Glutamatergic neuron (in vitro differentiated cells): ENCODE data around the gene EIF4B. TPM values are rescaled to one million over a fixed set of nuclear protein-coding genes. Genes with fewer than 3 reads are reported as not detected.

Experiments
- DNase-seq: peaks from one replicate; pipeline ENCODE4 v3.0.0; 2022
- H3K27ac Mint-ChIP-seq: one replicate; pipeline ENCODE4 v1.8.0; 2020; ENCODE audit warnings: mild to moderate bottlenecking, mixed read lengths, inconsistent platforms; ENCODE audit not compliant: unreplicated experiment
- H3K27me3 Mint-ChIP-seq: one replicate; pipeline ENCODE4 v1.8.0; 2020; ENCODE audit warnings: mild to moderate bottlenecking, moderate library complexity, mixed read lengths, inconsistent platforms; ENCODE audit not compliant: unreplicated experiment
- H3K36me3 Mint-ChIP-seq: one replicate; pipeline ENCODE4 v1.8.0; 2020; ENCODE audit warnings: mild to moderate bottlenecking, mixed read lengths, inconsistent platforms; ENCODE audit not compliant: unreplicated experiment
- H3K4me1 Mint-ChIP-seq: one replicate; pipeline ENCODE4 v1.8.0; 2020; ENCODE audit warnings: mild to moderate bottlenecking, low read depth, mixed read lengths, inconsistent platforms; ENCODE audit not compliant: unreplicated experiment
- H3K4me3 Mint-ChIP-seq: one replicate; pipeline ENCODE4 v1.8.0; 2020; ENCODE audit warnings: mild to moderate bottlenecking, mixed read lengths, inconsistent platforms; ENCODE audit not compliant: unreplicated experiment
- H3K9me3 Mint-ChIP-seq: one replicate; pipeline ENCODE4 v1.8.0; 2020; ENCODE audit warnings: mild to moderate bottlenecking, moderate library complexity, mixed read lengths, inconsistent platforms; ENCODE audit not compliant: unreplicated experiment
- total RNA-seq: library from RNA; stranded (reverse); fragmentation: NEBNext Ultra II Directional; extraction: Animal tissue kit (Norgen Biotek cat#: 25700); gene quantifications from one replicate; pipeline ENCODE4 v1.2.1, GENCODE V29; 2021; ENCODE audit not compliant: unreplicated experiment
- TF ChIP-seq, protein P1 (sequence below): fragments of 200-600 bp; sonication (generic); IDR thresholded peaks from one replicate; pipeline ENCODE4 v1.5.0; 2021; ENCODE audit not compliant: partially characterized antibody, unreplicated experiment

EIF4B gene
- total RNA-seq, 1 donor from 2014 or later, result 283 TPM

DNA sequence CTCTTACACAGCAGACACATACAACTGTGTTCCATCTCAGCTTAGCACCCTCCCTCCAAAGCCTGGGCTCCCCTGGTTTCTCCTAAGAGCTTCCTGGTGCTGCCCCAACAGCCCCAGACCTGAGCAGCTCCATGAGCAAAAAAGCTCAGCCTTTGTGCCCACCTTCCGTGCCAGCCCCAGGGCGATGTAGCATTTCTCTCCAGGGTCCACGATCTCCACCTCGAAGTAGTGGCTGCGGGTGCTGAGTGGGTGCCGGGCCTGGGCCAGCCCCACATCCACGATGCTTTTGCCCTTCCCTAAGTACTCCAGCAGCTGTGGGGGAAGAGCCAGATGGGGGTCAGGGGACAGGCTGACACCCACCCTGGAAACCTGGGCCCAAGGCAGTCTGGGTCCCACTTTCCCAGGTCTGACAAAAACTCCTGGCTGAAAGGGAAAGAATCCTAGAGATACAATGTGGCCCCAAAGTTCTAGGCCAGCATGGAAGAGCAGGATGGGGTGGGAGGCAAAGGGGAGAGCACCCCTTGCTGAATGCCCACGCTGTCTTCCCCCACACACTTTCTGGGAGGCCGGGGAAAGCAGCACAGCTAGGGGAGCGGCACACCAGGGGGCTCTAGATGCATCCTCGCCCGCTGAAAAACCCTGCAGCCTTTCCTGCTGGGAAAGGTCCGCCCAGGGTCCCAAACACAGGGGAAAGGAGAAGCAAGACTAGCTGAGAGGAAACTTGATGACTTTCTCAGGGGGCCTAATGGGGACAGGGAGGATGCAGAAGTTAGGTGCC, 61.9 kb downstream of the EIF4B start:
- TF ChIP-seq, protein P1, sequence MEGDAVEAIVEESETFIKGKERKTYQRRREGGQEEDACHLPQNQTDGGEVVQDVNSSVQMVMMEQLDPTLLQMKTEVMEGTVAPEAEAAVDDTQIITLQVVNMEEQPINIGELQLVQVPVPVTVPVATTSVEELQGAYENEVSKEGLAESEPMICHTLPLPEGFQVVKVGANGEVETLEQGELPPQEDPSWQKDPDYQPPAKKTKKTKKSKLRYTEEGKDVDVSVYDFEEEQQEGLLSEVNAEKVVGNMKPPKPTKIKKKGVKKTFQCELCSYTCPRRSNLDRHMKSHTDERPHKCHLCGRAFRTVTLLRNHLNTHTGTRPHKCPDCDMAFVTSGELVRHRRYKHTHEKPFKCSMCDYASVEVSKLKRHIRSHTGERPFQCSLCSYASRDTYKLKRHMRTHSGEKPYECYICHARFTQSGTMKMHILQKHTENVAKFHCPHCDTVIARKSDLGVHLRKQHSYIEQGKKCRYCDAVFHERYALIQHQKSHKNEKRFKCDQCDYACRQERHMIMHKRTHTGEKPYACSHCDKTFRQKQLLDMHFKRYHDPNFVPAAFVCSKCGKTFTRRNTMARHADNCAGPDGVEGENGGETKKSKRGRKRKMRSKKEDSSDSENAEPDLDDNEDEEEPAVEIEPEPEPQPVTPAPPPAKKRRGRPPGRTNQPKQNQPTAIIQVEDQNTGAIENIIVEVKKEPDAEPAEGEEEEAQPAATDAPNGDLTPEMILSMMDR, result no peak
- Mint-ChIP-seq H3K27ac (no peak overlapping the region), H3K4me1 (peaks cover 4% of the 10 kb centered on the region), H3K4me3 (no peak overlapping the region), H3K27me3 (peaks cover 4% of the 10 kb centered on the region), H3K36me3 (peaks cover 3% of the 10 kb centered on the region), H3K9me3 (peaks cover 1% of the 10 kb centered on the region)
- DNase-seq, result no peak

DNA sequence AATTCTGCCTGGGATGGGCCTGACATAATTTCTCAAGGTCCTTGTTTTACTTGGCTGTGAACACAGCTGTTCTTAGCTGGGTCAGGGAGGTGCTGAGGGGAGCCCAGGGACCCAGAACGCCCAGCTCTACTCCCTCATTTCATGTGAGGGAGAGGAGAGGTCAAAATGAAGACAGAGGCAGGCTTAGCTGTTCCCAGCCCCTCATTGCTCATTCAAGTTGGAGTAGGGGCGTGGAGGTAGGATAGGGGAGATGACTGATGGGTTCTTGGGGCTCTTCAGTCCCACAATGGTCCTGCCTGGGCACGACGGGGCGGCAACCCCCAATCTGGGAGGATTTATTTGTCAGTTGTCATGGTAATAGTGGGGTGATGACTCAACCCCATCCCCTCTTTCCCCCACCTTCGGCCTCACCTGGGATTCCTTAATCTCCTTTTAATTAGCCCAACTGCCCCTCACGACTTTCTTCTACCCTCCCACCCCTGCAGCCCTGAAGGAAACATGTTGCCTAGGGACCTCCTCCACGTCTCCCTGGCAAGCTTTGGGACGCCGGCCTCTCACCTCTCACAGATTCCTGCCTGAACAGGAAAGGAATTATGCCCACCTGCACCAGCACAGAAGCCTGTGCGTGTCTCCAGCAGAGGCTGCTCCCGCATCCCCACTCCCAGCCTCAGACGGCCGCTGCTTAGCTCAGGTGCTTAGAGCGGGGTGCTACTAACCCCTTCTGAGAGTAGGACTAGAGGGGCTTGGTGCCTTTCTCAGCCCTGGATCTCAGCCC, 62.7 kb downstream of the EIF4B start:
- DNase-seq, result no peak
- Mint-ChIP-seq H3K27ac (no peak overlapping the region), H3K36me3 (peaks cover 3% of the 10 kb centered on the region), H3K4me1 (peaks cover 4% of the 10 kb centered on the region), H3K27me3 (peaks cover 2% of the 10 kb centered on the region), H3K4me3 (no peak overlapping the region), H3K9me3 (peaks cover 4% of the 10 kb centered on the region)
- TF ChIP-seq, protein P1, result no peak

DNA sequence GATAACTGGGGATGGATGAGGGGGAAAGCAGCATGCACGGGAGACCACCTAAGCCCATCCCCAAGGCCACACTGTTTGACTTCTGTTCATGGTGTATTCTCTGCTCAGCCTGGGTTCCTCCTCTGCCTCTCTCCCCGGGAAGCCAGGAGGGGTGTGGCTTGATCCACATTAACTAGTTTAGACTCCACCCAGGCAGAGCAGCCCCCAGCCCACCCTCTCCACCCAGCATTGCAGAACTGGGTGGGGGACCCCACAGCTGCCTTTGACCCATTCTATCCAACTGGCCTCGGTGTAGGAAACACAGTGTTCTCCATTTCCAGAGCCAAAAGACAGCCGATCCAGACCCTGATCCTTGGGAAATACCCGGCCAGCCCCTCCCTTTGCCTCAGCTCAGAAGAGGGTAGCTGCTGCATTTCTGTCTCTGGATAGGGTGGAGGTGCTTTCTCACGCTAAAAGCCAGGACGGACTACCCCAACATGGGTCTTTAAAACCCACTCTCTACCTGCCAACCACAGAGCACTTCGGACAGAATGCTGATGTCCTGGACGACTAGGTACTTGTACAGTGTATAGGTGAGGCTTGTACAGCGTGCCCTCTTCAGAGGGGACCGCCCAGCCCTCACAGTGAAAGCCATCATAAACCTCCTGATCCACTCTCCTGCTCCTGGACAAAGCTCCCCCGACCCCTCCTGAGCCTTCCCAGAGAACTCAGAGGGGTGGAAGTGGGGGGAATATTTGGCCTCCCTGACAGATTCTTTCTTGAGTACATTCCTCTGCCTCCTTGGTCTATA, 63.6 kb downstream of the EIF4B start:
- Mint-ChIP-seq H3K4me1 (peaks cover 2% of the 10 kb centered on the region), H3K27me3 (peaks cover 5% of the 10 kb centered on the region), H3K36me3 (peaks cover 9% of the 10 kb centered on the region), H3K9me3 (peaks cover 4% of the 10 kb centered on the region), H3K27ac (no peak overlapping the region), H3K4me3 (no peak overlapping the region)
- DNase-seq, result no peak
- TF ChIP-seq, protein P1, result no peak

DNA sequence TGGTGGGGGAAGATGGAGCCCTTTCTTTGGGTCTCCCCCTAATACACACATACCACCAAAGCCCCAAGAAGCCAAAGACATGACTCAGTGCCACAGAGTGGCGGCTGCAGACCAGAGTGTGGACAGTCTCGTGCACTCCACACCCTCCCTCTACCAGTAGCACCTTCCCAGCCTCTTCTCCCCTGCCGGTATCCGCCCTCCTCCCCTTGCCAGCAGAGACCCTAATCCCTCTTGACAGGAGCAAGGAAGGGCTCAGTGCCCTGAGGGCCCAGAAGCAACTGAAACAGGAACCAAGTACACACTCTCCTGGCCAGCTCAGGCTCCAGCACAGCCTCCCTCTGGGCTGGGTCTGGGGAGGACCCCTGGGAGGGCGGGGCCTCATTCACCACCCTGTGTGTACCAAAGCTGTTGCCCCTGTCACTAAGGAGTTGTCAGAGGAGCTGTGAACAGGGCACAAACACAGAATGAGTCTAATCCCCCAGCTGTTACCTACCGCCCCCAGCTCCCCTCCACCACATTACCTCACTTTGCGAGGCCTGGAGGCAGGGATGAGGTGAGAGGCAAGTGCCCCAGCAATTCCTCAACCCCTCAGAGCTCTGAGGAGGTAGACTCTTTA, 64.7 kb downstream of the EIF4B start:
- Mint-ChIP-seq H3K36me3 (peaks cover 10% of the 10 kb centered on the region), H3K9me3 (peaks cover 4% of the 10 kb centered on the region), H3K27ac (no peak overlapping the region), H3K27me3 (peaks cover 5% of the 10 kb centered on the region), H3K4me1 (peaks cover 2% of the 10 kb centered on the region), H3K4me3 (no peak overlapping the region)
- TF ChIP-seq, protein P1, result no peak
- no peak for DNase-seq
